Measurements from ENCODE around the gene RRAS2. TPM values are rescaled to one million over a fixed set of nuclear protein-coding genes. Genes with fewer than 3 reads are reported as not detected.

Gene RRAS2
- total RNA-seq, 1 donor from 2014 or later, result 82.4 TPM

GRCh38 chr11:14381968-14382367 lies 23.0 kb upstream of the RRAS2 start:
- peaks cover 2% of the 10 kb centered on the region for H3K36me3 Mint-ChIP-seq (ENCODE audit: low read depth)
- no peak overlapping the region for H3K27ac Mint-ChIP-seq
- peaks cover 28% of the 10 kb centered on the region for H3K27me3 Mint-ChIP-seq (ENCODE audit: insufficient read depth)
- intact Hi-C loops (cut with micrococcal nuclease), result loop anchor here (5.0 kb wide), 1 partner anchor 75 kb away; no protein-coding TSS in a partner anchor
- peaks cover 14% of the 10 kb centered on the region for H3K4me1 Mint-ChIP-seq (ENCODE audit: low read depth)
- H3K9me3 Mint-ChIP-seq, result no peaks in the 10 kb centered on the region
- DNase-seq (ENCODE audit: low spot score), result no peak
- H3K4me3 Mint-ChIP-seq, result peak overlapping the region; percentile 29

GRCh38 chr11:14380947-14381561 lies 22.1 kb upstream of the RRAS2 start:
- Mint-ChIP-seq H3K36me3 (ENCODE audit: low read depth) (peaks cover 2% of the 10 kb centered on the region), H3K9me3 (no peaks in the 10 kb centered on the region), H3K4me1 (ENCODE audit: low read depth) (peaks cover 19% of the 10 kb centered on the region), H3K27me3 (ENCODE audit: insufficient read depth) (peaks cover 30% of the 10 kb centered on the region), H3K27ac (peak overlapping the region; percentile 13), H3K4me3 (peak overlapping the region; percentile 74)
- intact Hi-C loops (cut with micrococcal nuclease), result loop anchor here (5.0 kb wide), 1 partner anchor 76 kb away; no protein-coding TSS in a partner anchor
- DNase-seq (ENCODE audit: low spot score), result peak; percentile 21

- intact Hi-C loops (cut with micrococcal nuclease), result loop anchor here (5.0 kb wide), 1 partner anchor 77 kb away; no protein-coding TSS in a partner anchor
- H3K4me3 Mint-ChIP-seq, result peak overlapping the region; percentile 74
- peak overlapping the region; percentile 13 for H3K27ac Mint-ChIP-seq
These were observed 21.3 kb upstream of the RRAS2 start for GRCh38 chr11:14380125-14380936.

GRCh38 chr11:14378171-14378570 lies 19.2 kb upstream of the RRAS2 start:
- H3K4me1 Mint-ChIP-seq (ENCODE audit: low read depth), result peaks cover 46% of the 10 kb centered on the region

More at GRCh38 chr11:14380125-14380936, 21.3 kb upstream of the RRAS2 start:
- no peak for DNase-seq (ENCODE audit: low spot score)
- H3K36me3 Mint-ChIP-seq (ENCODE audit: low read depth), result peaks cover 2% of the 10 kb centered on the region
- no peaks in the 10 kb centered on the region for H3K9me3 Mint-ChIP-seq
- H3K4me1 Mint-ChIP-seq (ENCODE audit: low read depth), result peaks cover 25% of the 10 kb centered on the region
- H3K27me3 Mint-ChIP-seq (ENCODE audit: insufficient read depth), result peaks cover 30% of the 10 kb centered on the region

GRCh38 chr11:14376920-14377319 lies 17.9 kb upstream of the RRAS2 start:
- intact Hi-C loops (cut with micrococcal nuclease), result loop anchor here (5.0 kb wide), 1 partner anchor 55 kb away; no protein-coding TSS in a partner anchor
- no peaks in the 10 kb centered on the region for H3K36me3 Mint-ChIP-seq (ENCODE audit: low read depth)

More at GRCh38 chr11:14378171-14378570, 19.2 kb upstream of the RRAS2 start:
- no peak overlapping the region for H3K4me3 Mint-ChIP-seq
- H3K9me3 Mint-ChIP-seq, result no peaks in the 10 kb centered on the region
- peaks cover 29% of the 10 kb centered on the region for H3K27me3 Mint-ChIP-seq (ENCODE audit: insufficient read depth)
- no peak for DNase-seq (ENCODE audit: low spot score)
- intact Hi-C loops (cut with micrococcal nuclease), result loop anchor here (2.0 to 5.0 kb wide), 2 partner anchors 17 to 56 kb away; no protein-coding TSS in a partner anchor
- H3K27ac Mint-ChIP-seq, result no peak overlapping the region
- H3K36me3 Mint-ChIP-seq (ENCODE audit: low read depth), result peaks cover under 1% of the 10 kb centered on the region

GRCh38 chr11:14374922-14375830 lies 16.2 kb upstream of the RRAS2 start:
- Mint-ChIP-seq H3K27me3 (ENCODE audit: insufficient read depth) (peaks cover 13% of the 10 kb centered on the region), H3K9me3 (no peaks in the 10 kb centered on the region), H3K36me3 (ENCODE audit: low read depth) (no peaks in the 10 kb centered on the region), H3K27ac (peak overlapping the region; percentile 86), H3K4me1 (ENCODE audit: low read depth) (peaks cover 54% of the 10 kb centered on the region), H3K4me3 (peak overlapping the region; percentile 28)
- intact Hi-C loops (cut with micrococcal nuclease), result loop anchor here (1.0 to 5.0 kb wide), 5 partner anchors 16 to 66 kb away; partner anchors contain the start of gene RRAS2
- DNase-seq (ENCODE audit: low spot score), result no peak

More at GRCh38 chr11:14376920-14377319, 17.9 kb upstream of the RRAS2 start:
- Mint-ChIP-seq H3K4me3 (no peak overlapping the region), H3K27ac (peak overlapping the region; percentile 26), H3K4me1 (ENCODE audit: low read depth) (peaks cover 46% of the 10 kb centered on the region), H3K27me3 (ENCODE audit: insufficient read depth) (peaks cover 20% of the 10 kb centered on the region), H3K9me3 (no peaks in the 10 kb centered on the region)
- no peak for DNase-seq (ENCODE audit: low spot score)

GRCh38 chr11:14373941-14374646 lies 15.1 kb upstream of the RRAS2 start:
- H3K9me3 Mint-ChIP-seq, result no peaks in the 10 kb centered on the region
- H3K4me3 Mint-ChIP-seq, result no peak overlapping the region
- H3K36me3 Mint-ChIP-seq (ENCODE audit: low read depth), result no peaks in the 10 kb centered on the region
- intact Hi-C loops (cut with micrococcal nuclease), result loop anchor here (2.0 kb wide), 1 partner anchor 65 kb away; no protein-coding TSS in a partner anchor
- DNase-seq (ENCODE audit: low spot score), result no peak
- H3K4me1 Mint-ChIP-seq (ENCODE audit: low read depth), result peaks cover 60% of the 10 kb centered on the region
- H3K27me3 Mint-ChIP-seq (ENCODE audit: insufficient read depth), result peaks cover 6% of the 10 kb centered on the region
- peak overlapping the region; percentile 54 for H3K27ac Mint-ChIP-seq

- no peak for DNase-seq (ENCODE audit: low spot score)
- no peak overlapping the region for H3K4me3 Mint-ChIP-seq
- H3K4me1 Mint-ChIP-seq (ENCODE audit: low read depth), result peaks cover 68% of the 10 kb centered on the region
- H3K27me3 Mint-ChIP-seq (ENCODE audit: insufficient read depth), result peaks cover 2% of the 10 kb centered on the region
- intact Hi-C loops (cut with micrococcal nuclease), result no loop called here
- no peaks in the 10 kb centered on the region for H3K36me3 Mint-ChIP-seq (ENCODE audit: low read depth)
- H3K9me3 Mint-ChIP-seq, result no peaks in the 10 kb centered on the region
- H3K27ac Mint-ChIP-seq, result no peak overlapping the region
These were observed 13.0 kb upstream of the RRAS2 start for GRCh38 chr11:14372011-14372410.

- Mint-ChIP-seq H3K4me1 (ENCODE audit: low read depth) (peaks cover 64% of the 10 kb centered on the region), H3K36me3 (ENCODE audit: low read depth) (no peaks in the 10 kb centered on the region), H3K9me3 (no peaks in the 10 kb centered on the region), H3K27ac (no peak overlapping the region), H3K27me3 (ENCODE audit: insufficient read depth) (no peaks in the 10 kb centered on the region), H3K4me3 (no peak overlapping the region)
- no peak for DNase-seq (ENCODE audit: low spot score)
- intact Hi-C loops (cut with micrococcal nuclease), result no loop called here
These were observed 12.3 kb upstream of the RRAS2 start for GRCh38 chr11:14371249-14371648.

GRCh38 chr11:14370496-14370895 lies 11.5 kb upstream of the RRAS2 start:
- Mint-ChIP-seq H3K4me3 (no peak overlapping the region), H3K9me3 (no peaks in the 10 kb centered on the region), H3K36me3 (ENCODE audit: low read depth) (no peaks in the 10 kb centered on the region), H3K4me1 (ENCODE audit: low read depth) (peaks cover 63% of the 10 kb centered on the region), H3K27me3 (ENCODE audit: insufficient read depth) (no peaks in the 10 kb centered on the region), H3K27ac (no peak overlapping the region)
- intact Hi-C loops (cut with micrococcal nuclease), result loop anchor here (1.0 kb wide), 1 partner anchor 33 kb away; no protein-coding TSS in a partner anchor
- DNase-seq (ENCODE audit: low spot score), result no peak

- no peaks in the 10 kb centered on the region for H3K36me3 Mint-ChIP-seq (ENCODE audit: low read depth)
- no peak overlapping the region for H3K27ac Mint-ChIP-seq
- no peak for DNase-seq (ENCODE audit: low spot score)
- intact Hi-C loops (cut with micrococcal nuclease), result no loop called here
- no peaks in the 10 kb centered on the region for H3K9me3 Mint-ChIP-seq
- H3K27me3 Mint-ChIP-seq (ENCODE audit: insufficient read depth), result no peaks in the 10 kb centered on the region
- no peak overlapping the region for H3K4me3 Mint-ChIP-seq
- peaks cover 55% of the 10 kb centered on the region for H3K4me1 Mint-ChIP-seq (ENCODE audit: low read depth)
These were observed 10.6 kb upstream of the RRAS2 start for GRCh38 chr11:14369598-14369997.

GRCh38 chr11:14366936-14367335 lies 8.0 kb upstream of the RRAS2 start:
- Mint-ChIP-seq H3K4me1 (ENCODE audit: low read depth) (peaks cover 50% of the 10 kb centered on the region), H3K27ac (no peak overlapping the region), H3K27me3 (ENCODE audit: insufficient read depth) (no peaks in the 10 kb centered on the region), H3K9me3 (no peaks in the 10 kb centered on the region), H3K4me3 (no peak overlapping the region), H3K36me3 (ENCODE audit: low read depth) (no peaks in the 10 kb centered on the region)
- intact Hi-C loops (cut with micrococcal nuclease), result no loop called here
- no peak for DNase-seq (ENCODE audit: low spot score)
